SK-N-SH treated with all-trans-retinoic acid at 6 μM for 48 hours (cell line): ENCODE measurements around the gene ZNF124.

ENCODE experiments used
- ATAC-seq: fragments of 200-7000 bp; cut with Tn5 transposase; 3 replicates; pipeline ENCODE4 v1.9.1; 2020; ENCODE audit warnings: mild to moderate bottlenecking, moderate library complexity
- ARNTL ChIP-seq: fragments of 450-650 bp; formaldehyde crosslinking; IDR thresholded peaks from 2 replicates; pipeline ENCODE4 v1.5.0; 2020; ENCODE audit warnings: low read depth, mild to moderate bottlenecking, moderate library complexity, borderline replicate concordance
- BACH2 ChIP-seq: fragments of 250-450 bp; sonication (Bioruptor Pico); IDR thresholded peaks from 2 replicates; pipeline ENCODE4 v1.9.0; 2021; ENCODE audit warnings: mild to moderate bottlenecking, borderline replicate concordance
- CREB5 ChIP-seq: fragments of 250-450 bp; sonication (Bioruptor Pico); IDR thresholded peaks from 2 replicates; pipeline ENCODE4 v1.5.1; 2020; ENCODE audit warnings: low read depth, mild to moderate bottlenecking, moderate library complexity
- CSDC2 ChIP-seq: fragments of 250-450 bp; sonication (Bioruptor Pico); IDR thresholded peaks from 2 replicates; pipeline ENCODE4 v1.5.0; 2020; ENCODE audit warnings: mild to moderate bottlenecking, moderate library complexity
- CSRNP3 ChIP-seq: fragments of 250-450 bp; sonication (Bioruptor Pico); IDR thresholded peaks from 2 replicates; pipeline ENCODE4 v1.5.1; 2021; ENCODE audit warnings: mild to moderate bottlenecking, moderate library complexity
- ESRRG ChIP-seq: fragments of 250-450 bp; sonication (Bioruptor Pico); IDR thresholded peaks from 2 replicates; pipeline ENCODE4 v1.6.1; 2021; ENCODE audit warnings: mild to moderate bottlenecking
- GLIS3 ChIP-seq: fragments of 250-450 bp; sonication (Bioruptor Pico); IDR thresholded peaks from 2 replicates; pipeline ENCODE4 v1.5.0; 2020; ENCODE audit warnings: mild to moderate bottlenecking, moderate library complexity
- ISL1 ChIP-seq: fragments of 250-450 bp; sonication (Bioruptor Pico); IDR thresholded peaks from 2 replicates; pipeline ENCODE4 v2.1.2; 2022; ENCODE audit warnings: mild to moderate bottlenecking, moderate library complexity
- OSR1 ChIP-seq: fragments of 250-450 bp; sonication (Bioruptor Pico); IDR thresholded peaks from 2 replicates; pipeline ENCODE4 v1.8.0; 2022; ENCODE audit warnings: moderate library complexity, mild to moderate bottlenecking, inconsistent platforms
- PATZ1 ChIP-seq: fragments of 250-450 bp; sonication (Bioruptor Pico); IDR thresholded peaks from 2 replicates; pipeline ENCODE4 v1.8.0; 2020; ENCODE audit warnings: mild to moderate bottlenecking, moderate library complexity, borderline replicate concordance
- PPARA ChIP-seq: fragments of 250-450 bp; sonication (Bioruptor Pico); IDR thresholded peaks from 2 replicates; pipeline ENCODE4 v1.5.0; 2020; ENCODE audit warnings: mild to moderate bottlenecking, borderline replicate concordance
- RARB ChIP-seq: fragments of 250-450 bp; sonication (Bioruptor Pico); IDR thresholded peaks from 2 replicates; pipeline ENCODE4 v1.8.0; 2021; ENCODE audit warnings: mild to moderate bottlenecking, moderate library complexity
- TCF4 ChIP-seq: fragments of 250-450 bp; sonication (Bioruptor Pico); IDR thresholded peaks from 2 replicates; pipeline ENCODE4 v1.8.0; 2021; ENCODE audit warnings: mild to moderate bottlenecking, moderate library complexity, borderline replicate concordance
- TOX ChIP-seq: fragments of 250-450 bp; sonication (Bioruptor Pico); IDR thresholded peaks from 2 replicates; pipeline ENCODE4 v1.8.0; 2021; ENCODE audit warnings: mild to moderate bottlenecking, moderate library complexity, borderline replicate concordance
- TSHZ2 ChIP-seq: fragments of 250-450 bp; sonication (Bioruptor Pico); IDR thresholded peaks from 2 replicates; pipeline ENCODE4 v1.5.0; 2020; ENCODE audit warnings: mild to moderate bottlenecking, moderate library complexity
- ZC3H10 ChIP-seq: fragments of 250-450 bp; sonication (Bioruptor Pico); IDR thresholded peaks from 2 replicates; pipeline ENCODE4 v1.5.1; 2021; ENCODE audit warnings: mild to moderate bottlenecking, moderate library complexity
- ZFP30 ChIP-seq: fragments of 450-650 bp; formaldehyde crosslinking; IDR thresholded peaks from 2 replicates; pipeline ENCODE4 v1.5.0; 2022; ENCODE audit warnings: mild to moderate bottlenecking, moderate library complexity
- ZNF565 ChIP-seq: fragments of 450-650 bp; formaldehyde crosslinking; conservative IDR thresholded peaks from 2 replicates; pipeline ENCODE4 v1.5.0; 2020; ENCODE audit warnings: low read depth, mild to moderate bottlenecking, moderate library complexity
- ZNF8 ChIP-seq: fragments of 450-650 bp; formaldehyde crosslinking; IDR thresholded peaks from 2 replicates; pipeline ENCODE4 v1.5.0; 2020; ENCODE audit warnings: mild to moderate bottlenecking, moderate library complexity

Gene ZNF124

GRCh38 chr1:247185667-247186066 is 13.8 kb upstream of the ZNF124 start:
- no peak for ATAC-seq
- TF ChIP-seq CREB5, result no peak
- no peak for TF ChIP-seq PATZ1
- no peak for TF ChIP-seq ISL1 (CRISPR knock-in tag)
- no peak for TF ChIP-seq ZFP30
- no peak for TF ChIP-seq ZNF565 (CRISPR knock-in tag)
- TF ChIP-seq TCF4 (CRISPR knock-in tag), result no peak
- TF ChIP-seq ZC3H10, result no peak
- no peak for TF ChIP-seq CSDC2 (CRISPR knock-in tag)
- TF ChIP-seq ARNTL, result no peak
- no peak for TF ChIP-seq TSHZ2 (CRISPR knock-in tag)
- TF ChIP-seq, all 23 proteins: peak for 0

GRCh38 chr1:247184254-247184653 is 12.4 kb upstream of the ZNF124 start:
- no peak for TF ChIP-seq RARB
- no peak for TF ChIP-seq CSRNP3 (CRISPR knock-in tag)
- TF ChIP-seq PPARA (CRISPR knock-in tag), result no peak
- TF ChIP-seq ZFP30, result no peak
- TF ChIP-seq CREB5, result no peak
- no peak for TF ChIP-seq ESRRG (CRISPR knock-in tag)
- TF ChIP-seq ZC3H10, result no peak
- no peak for TF ChIP-seq ISL1 (CRISPR knock-in tag)
- no peak for TF ChIP-seq TCF4 (CRISPR knock-in tag)
- no peak for TF ChIP-seq OSR1 (CRISPR knock-in tag)
- TF ChIP-seq TOX (CRISPR knock-in tag), result no peak
- no peak for TF ChIP-seq BACH2
- no peak for TF ChIP-seq ZNF8
- TF ChIP-seq TSHZ2 (CRISPR knock-in tag), result no peak
- TF ChIP-seq PATZ1, result no peak
- no peak for TF ChIP-seq GLIS3 (CRISPR knock-in tag)
- TF ChIP-seq, all 23 proteins: peak for 0

More at GRCh38 chr1:247184254-247184653, 12.4 kb upstream of the ZNF124 start:
- ATAC-seq, result no peak
